ENCODE measurements around the gene ZNF385D.

The ZNF385D gene

DNA sequence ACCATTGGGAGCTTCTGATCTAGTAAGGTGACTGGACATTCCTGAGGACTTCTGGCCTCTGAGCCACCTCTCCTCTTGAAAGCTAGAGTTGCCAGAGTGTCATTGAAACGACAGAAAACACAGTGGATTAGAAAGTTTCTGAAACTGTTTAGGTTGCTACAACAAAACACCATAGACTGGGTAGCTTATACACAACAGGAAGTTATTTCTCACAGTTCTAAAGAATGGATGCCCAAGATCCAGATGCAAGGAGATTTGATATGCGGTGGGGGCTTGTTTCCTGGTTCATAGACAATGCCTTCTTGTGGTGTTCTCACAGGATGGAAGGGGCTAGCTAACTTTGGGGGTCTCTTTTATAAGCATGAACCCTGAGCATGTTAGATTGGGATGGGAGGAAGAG lies 43.3 kb upstream of the ZNF385D start:
- no peak overlapping the region for H4K8ac ChIP-seq (ENCODE audit: low read depth, low read length)
- no peaks in the 10 kb centered on the region for H3K36me3 ChIP-seq (replicated peaks in 1 of 2; ENCODE audit: control insufficient read depth in 2 of 2, insufficient read depth in 2 of 2, low read length in 2 of 2)
- H2AK5ac ChIP-seq (ENCODE audit: low read depth, low read length), result no peak overlapping the region
- no CpG with 5 or more reads among the region's 2 CpGs for WGBS, 2 donors (ENCODE audit: extremely low coverage in 2 of 2, insufficient read length in 2 of 2, insufficient replicate concordance in 1 of 2)
- no peak overlapping the region for H3K4ac ChIP-seq (ENCODE audit: low read length)
- no peaks in the 10 kb centered on the region for H3K9me3 ChIP-seq (replicated peaks in 1 of 2; ENCODE audit: control insufficient read depth in 2 of 2, insufficient read depth in 1 of 2, low read depth in 1 of 2, low read length in 2 of 2)
- no peak overlapping the region for H3K27ac ChIP-seq (replicated peaks; ENCODE audit: low read length)
- no peaks in the 10 kb centered on the region for H3K4me1 ChIP-seq (ENCODE audit: control insufficient read depth in 2 of 2, insufficient read depth in 1 of 2, low read depth in 1 of 2, low read length in 2 of 2)
- no peak overlapping the region for H2BK120ac ChIP-seq (ENCODE audit: low read depth, low read length)
- no peak overlapping the region for H3K14ac ChIP-seq (ENCODE audit: low read length)
- H3K18ac ChIP-seq (ENCODE audit: low read length), result no peak overlapping the region
- no peak overlapping the region for H2BK12ac ChIP-seq (ENCODE audit: low read length)
- H3K79me1 ChIP-seq (ENCODE audit: low read depth, low read length), result no peaks in the 10 kb centered on the region
- peak overlapping the region; percentile 9 for H2AFZ ChIP-seq (ENCODE audit: low read length)
- no peak for DNase-seq (ENCODE audit: low spot score)
- no peak overlapping the region for H3K9ac ChIP-seq (ENCODE audit: low read depth, low read length, poor library complexity)
- H2BK5ac ChIP-seq (ENCODE audit: low read length), result no peak overlapping the region
- no peaks in the 10 kb centered on the region for H3K27me3 ChIP-seq (ENCODE audit: control insufficient read depth in 3 of 3, insufficient read depth in 3 of 3, low read depth in 1 of 3, low read length in 3 of 3)
- no peak overlapping the region for H2BK15ac ChIP-seq (ENCODE audit: low read length)
- H3K4me3 ChIP-seq (ENCODE audit: low read length in 2 of 2), result no peak overlapping the region
- H4K91ac ChIP-seq (ENCODE audit: low read depth, low read length, poor library complexity), result no peak overlapping the region
- no peak overlapping the region for H3K23ac ChIP-seq (ENCODE audit: low read depth, low read length, poor library complexity)
- H3K4me2 ChIP-seq (ENCODE audit: insufficient read depth, low read length, poor library complexity, severe bottlenecking), result no peak overlapping the region

DNA sequence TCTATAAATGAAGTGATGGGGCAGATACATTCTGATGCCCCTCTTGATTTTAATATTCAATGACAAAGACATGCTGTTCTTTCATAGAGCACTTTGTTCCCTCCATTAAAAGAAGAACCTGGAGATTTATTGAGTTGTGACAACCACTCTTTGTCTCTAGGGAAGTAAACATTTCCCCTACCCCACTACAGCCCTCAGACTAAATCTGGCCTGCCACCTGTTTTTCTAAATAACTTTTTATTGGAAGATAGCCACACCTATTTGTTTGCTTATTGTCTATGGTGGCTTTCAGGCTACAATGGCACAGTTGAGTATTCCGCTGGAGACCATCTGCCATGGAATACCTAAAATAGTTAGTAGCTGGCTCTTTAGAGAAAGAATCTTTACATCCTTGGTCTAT lies 41.2 kb upstream of the ZNF385D start:
- no CpG with 5 or more reads among the region's 1 CpG for WGBS, 2 donors (ENCODE audit: extremely low coverage in 2 of 2, insufficient read length in 2 of 2, insufficient replicate concordance in 1 of 2)
- Histone ChIP-seq H3K4me1 (ENCODE audit: control insufficient read depth in 2 of 2, insufficient read depth in 1 of 2, low read depth in 1 of 2, low read length in 2 of 2) (no peaks in the 10 kb centered on the region), H2BK15ac (ENCODE audit: low read length) (no peak overlapping the region)

DNA sequence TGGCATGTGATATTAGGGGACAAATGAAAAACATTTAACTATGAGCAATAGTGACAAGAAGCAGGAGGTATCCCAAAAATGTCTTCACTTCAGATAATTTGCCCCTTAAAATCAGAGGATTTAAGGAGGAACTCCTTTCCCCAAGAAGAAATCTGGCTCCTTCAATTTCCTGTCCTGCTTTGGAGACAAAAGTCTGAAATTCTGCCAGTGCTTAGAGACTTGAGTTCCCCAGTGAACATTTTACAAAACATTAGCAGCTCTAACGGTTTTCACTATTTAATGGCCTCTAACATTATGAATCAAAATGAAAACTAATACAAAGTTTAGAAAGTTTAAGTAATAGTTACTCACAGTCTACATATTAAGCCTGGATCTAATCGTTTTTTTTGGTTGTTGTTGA lies 40.3 kb upstream of the ZNF385D start:
- no peak for DNase-seq (ENCODE audit: low spot score)
- Histone ChIP-seq H2BK120ac (ENCODE audit: low read depth, low read length) (no peak overlapping the region), H3K36me3 (replicated peaks in 1 of 2; ENCODE audit: control insufficient read depth in 2 of 2, insufficient read depth in 2 of 2, low read length in 2 of 2) (no peaks in the 10 kb centered on the region), H3K18ac (ENCODE audit: low read length) (no peak overlapping the region), H3K9me3 (replicated peaks in 1 of 2; ENCODE audit: control insufficient read depth in 2 of 2, insufficient read depth in 1 of 2, low read depth in 1 of 2, low read length in 2 of 2) (no peaks in the 10 kb centered on the region), H2BK12ac (ENCODE audit: low read length) (no peak overlapping the region), H3K4ac (ENCODE audit: low read length) (no peak overlapping the region), H4K8ac (ENCODE audit: low read depth, low read length) (no peak overlapping the region), H2AK5ac (ENCODE audit: low read depth, low read length) (no peak overlapping the region), H3K4me3 (ENCODE audit: low read length in 2 of 2) (no peak overlapping the region), H2AFZ (ENCODE audit: low read length) (no peak overlapping the region), H3K4me1 (ENCODE audit: control insufficient read depth in 2 of 2, insufficient read depth in 1 of 2, low read depth in 1 of 2, low read length in 2 of 2) (no peaks in the 10 kb centered on the region), H4K91ac (ENCODE audit: low read depth, low read length, poor library complexity) (no peak overlapping the region), H3K9ac (ENCODE audit: low read depth, low read length, poor library complexity) (no peak overlapping the region), H2BK15ac (ENCODE audit: low read length) (no peak overlapping the region), H3K4me2 (ENCODE audit: insufficient read depth, low read length, poor library complexity, severe bottlenecking) (no peak overlapping the region), H3K27ac (replicated peaks; ENCODE audit: low read length) (no peak overlapping the region), H3K27me3 (ENCODE audit: control insufficient read depth in 3 of 3, insufficient read depth in 3 of 3, low read depth in 1 of 3, low read length in 3 of 3) (no peaks in the 10 kb centered on the region), H3K23ac (ENCODE audit: low read depth, low read length, poor library complexity) (no peak overlapping the region), H3K79me1 (ENCODE audit: low read depth, low read length) (no peaks in the 10 kb centered on the region), H2BK5ac (ENCODE audit: low read length) (no peak overlapping the region), H3K14ac (ENCODE audit: low read length) (no peak overlapping the region)
- no CpG with 5 or more reads among the region's 2 CpGs for WGBS, 2 donors (ENCODE audit: extremely low coverage in 2 of 2, insufficient read length in 2 of 2, insufficient replicate concordance in 1 of 2)

More for the DNA sequence above, 41.2 kb upstream of the ZNF385D start:
- no peak overlapping the region for H4K8ac ChIP-seq (ENCODE audit: low read depth, low read length)
- no peak overlapping the region for H2AK5ac ChIP-seq (ENCODE audit: low read depth, low read length)
- H2BK12ac ChIP-seq (ENCODE audit: low read length), result no peak overlapping the region
- no peak overlapping the region for H2BK120ac ChIP-seq (ENCODE audit: low read depth, low read length)
- DNase-seq (ENCODE audit: low spot score), result no peak
- H3K27ac ChIP-seq (replicated peaks; ENCODE audit: low read length), result no peak overlapping the region
- no peaks in the 10 kb centered on the region for H3K36me3 ChIP-seq (replicated peaks in 1 of 2; ENCODE audit: control insufficient read depth in 2 of 2, insufficient read depth in 2 of 2, low read length in 2 of 2)
- H3K4ac ChIP-seq (ENCODE audit: low read length), result no peak overlapping the region
- H3K4me3 ChIP-seq (ENCODE audit: low read length in 2 of 2), result no peak overlapping the region
- no peak overlapping the region for H3K9ac ChIP-seq (ENCODE audit: low read depth, low read length, poor library complexity)
- no peak overlapping the region for H4K91ac ChIP-seq (ENCODE audit: low read depth, low read length, poor library complexity)
- H3K4me2 ChIP-seq (ENCODE audit: insufficient read depth, low read length, poor library complexity, severe bottlenecking), result no peak overlapping the region
- no peaks in the 10 kb centered on the region for H3K27me3 ChIP-seq (ENCODE audit: control insufficient read depth in 3 of 3, insufficient read depth in 3 of 3, low read depth in 1 of 3, low read length in 3 of 3)
- no peaks in the 10 kb centered on the region for H3K9me3 ChIP-seq (replicated peaks in 1 of 2; ENCODE audit: control insufficient read depth in 2 of 2, insufficient read depth in 1 of 2, low read depth in 1 of 2, low read length in 2 of 2)
- no peak overlapping the region for H3K18ac ChIP-seq (ENCODE audit: low read length)
- no peak overlapping the region for H3K23ac ChIP-seq (ENCODE audit: low read depth, low read length, poor library complexity)
- no peak overlapping the region for H2AFZ ChIP-seq (ENCODE audit: low read length)
- H3K14ac ChIP-seq (ENCODE audit: low read length), result no peak overlapping the region
- H3K79me1 ChIP-seq (ENCODE audit: low read depth, low read length), result no peaks in the 10 kb centered on the region
- H2BK5ac ChIP-seq (ENCODE audit: low read length), result no peak overlapping the region

DNA sequence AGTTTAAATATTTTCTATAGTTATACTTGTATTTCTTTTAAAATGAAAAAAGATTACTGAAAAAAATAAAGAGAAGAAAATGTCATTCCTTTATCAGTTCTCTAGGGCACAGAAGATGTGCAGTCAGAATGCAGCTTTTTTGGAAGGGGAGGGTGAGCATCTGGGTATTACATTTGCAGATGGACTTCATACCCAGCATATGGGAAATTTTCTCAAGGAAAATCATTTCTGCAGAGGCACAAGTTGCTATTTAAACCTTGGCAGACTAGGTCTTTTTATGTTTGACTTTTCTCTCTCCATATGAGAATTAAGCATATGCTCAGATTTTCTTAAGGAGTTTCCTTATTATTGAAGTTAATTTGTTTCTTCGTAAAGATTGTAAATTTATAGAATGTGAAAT lies 39.5 kb upstream of the ZNF385D start:
- H3K23ac ChIP-seq (ENCODE audit: low read depth, low read length, poor library complexity), result no peak overlapping the region
- no peaks in the 10 kb centered on the region for H3K36me3 ChIP-seq (replicated peaks in 1 of 2; ENCODE audit: control insufficient read depth in 2 of 2, insufficient read depth in 2 of 2, low read length in 2 of 2)
- no peaks in the 10 kb centered on the region for H3K9me3 ChIP-seq (replicated peaks in 1 of 2; ENCODE audit: control insufficient read depth in 2 of 2, insufficient read depth in 1 of 2, low read depth in 1 of 2, low read length in 2 of 2)
- no peak overlapping the region for H3K9ac ChIP-seq (ENCODE audit: low read depth, low read length, poor library complexity)
- H2AFZ ChIP-seq (ENCODE audit: low read length), result no peak overlapping the region
- H3K4ac ChIP-seq (ENCODE audit: low read length), result no peak overlapping the region
- H2BK5ac ChIP-seq (ENCODE audit: low read length), result no peak overlapping the region
- no CpG with 5 or more reads among the region's 1 CpG for WGBS, 2 donors (ENCODE audit: extremely low coverage in 2 of 2, insufficient read length in 2 of 2, insufficient replicate concordance in 1 of 2)
- H3K27me3 ChIP-seq (ENCODE audit: control insufficient read depth in 3 of 3, insufficient read depth in 3 of 3, low read depth in 1 of 3, low read length in 3 of 3), result no peaks in the 10 kb centered on the region
- H2BK120ac ChIP-seq (ENCODE audit: low read depth, low read length), result no peak overlapping the region
- H3K4me3 ChIP-seq (ENCODE audit: low read length in 2 of 2), result no peak overlapping the region
- H4K8ac ChIP-seq (ENCODE audit: low read depth, low read length), result no peak overlapping the region
- no peak overlapping the region for H2BK12ac ChIP-seq (ENCODE audit: low read length)
- no peak overlapping the region for H3K18ac ChIP-seq (ENCODE audit: low read length)
- no peak for DNase-seq (ENCODE audit: low spot score)
- no peak overlapping the region for H3K4me2 ChIP-seq (ENCODE audit: insufficient read depth, low read length, poor library complexity, severe bottlenecking)
- H3K27ac ChIP-seq (replicated peaks; ENCODE audit: low read length), result no peak overlapping the region
- H3K4me1 ChIP-seq (ENCODE audit: control insufficient read depth in 2 of 2, insufficient read depth in 1 of 2, low read depth in 1 of 2, low read length in 2 of 2), result no peaks in the 10 kb centered on the region
- H2AK5ac ChIP-seq (ENCODE audit: low read depth, low read length), result no peak overlapping the region
- H3K79me1 ChIP-seq (ENCODE audit: low read depth, low read length), result no peaks in the 10 kb centered on the region
- no peak overlapping the region for H2BK15ac ChIP-seq (ENCODE audit: low read length)
- no peak overlapping the region for H4K91ac ChIP-seq (ENCODE audit: low read depth, low read length, poor library complexity)
- no peak overlapping the region for H3K14ac ChIP-seq (ENCODE audit: low read length)

Data from neuronal stem cell (in vitro differentiated cells).